Lung microvascular endothelial cell (primary cell): Measurements from ENCODE around the gene CCDC73. TPM values are rescaled to one million over a fixed set of nuclear protein-coding genes. Genes with fewer than 3 reads are reported as not detected.

Experiments
- DNase-seq, 2 donors: peaks; one replicate each; pipeline versions ENCODE4 v3.0.0 to v3.0.0-alpha.2; 2010; ENCODE audit warnings: low read depth in 2 of 2
- total RNA-seq: library from RNA; depleted of rRNA; stranded (reverse); fragments of >200 nt; gene quantifications from 2 replicates; pipeline ENCODE4 v1.2.1, GENCODE V29; 2014

CCDC73 gene
- total RNA-seq, 1 donor from 2014 or later, result not detected

DNA sequence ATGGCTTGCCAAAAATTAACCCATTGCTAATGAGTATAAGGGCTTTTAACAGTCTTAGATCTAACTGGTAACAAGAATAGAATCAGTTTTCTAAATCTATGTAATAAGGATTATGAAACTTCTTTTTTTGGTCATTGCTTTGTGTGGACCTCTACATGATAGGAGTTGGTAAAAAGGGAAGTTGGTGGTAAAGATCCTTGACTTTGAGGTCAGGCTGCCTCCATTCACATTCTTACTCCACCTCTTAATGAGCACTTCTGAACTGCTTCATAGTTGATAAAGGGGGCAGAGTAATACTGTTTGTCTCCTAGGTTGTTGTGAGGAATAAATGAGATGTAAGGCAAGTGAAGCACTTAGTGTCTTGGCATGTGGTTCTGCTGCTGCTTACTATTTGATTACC, 200.2 kb downstream of the CCDC73 start:
- DNase-seq, result no peak

DNA sequence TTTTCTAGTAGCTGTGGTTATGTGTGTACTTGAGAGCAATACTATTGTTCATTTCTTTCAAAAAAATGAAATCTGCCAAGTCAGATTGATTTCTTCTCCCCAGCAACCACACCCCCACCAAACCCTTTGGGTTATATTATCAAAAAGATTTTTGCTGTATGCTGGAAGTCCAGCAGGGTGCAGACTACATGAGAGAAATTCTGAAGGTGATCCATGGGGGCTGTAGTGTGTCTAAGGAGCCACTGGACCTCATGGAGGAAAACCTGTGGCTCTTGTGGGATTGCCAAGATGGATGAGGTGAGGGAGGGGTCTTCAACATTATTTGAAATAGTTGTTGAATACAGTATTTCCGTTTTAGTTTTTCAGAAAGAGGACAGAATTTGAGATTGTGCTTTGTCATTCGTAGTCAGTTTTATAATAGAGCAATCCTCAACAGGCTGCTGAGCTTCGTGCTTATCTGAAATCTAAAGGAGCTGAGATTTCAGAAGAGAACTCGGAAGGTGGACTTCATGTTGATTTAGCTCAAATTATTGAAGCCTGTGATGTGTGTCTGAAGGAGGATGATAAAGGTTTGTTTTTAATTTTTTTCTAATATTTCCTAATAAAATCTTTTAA, 207.8 kb downstream of the CCDC73 start:
- peak; percentile 14 to 30 for DNase-seq

DNA sequence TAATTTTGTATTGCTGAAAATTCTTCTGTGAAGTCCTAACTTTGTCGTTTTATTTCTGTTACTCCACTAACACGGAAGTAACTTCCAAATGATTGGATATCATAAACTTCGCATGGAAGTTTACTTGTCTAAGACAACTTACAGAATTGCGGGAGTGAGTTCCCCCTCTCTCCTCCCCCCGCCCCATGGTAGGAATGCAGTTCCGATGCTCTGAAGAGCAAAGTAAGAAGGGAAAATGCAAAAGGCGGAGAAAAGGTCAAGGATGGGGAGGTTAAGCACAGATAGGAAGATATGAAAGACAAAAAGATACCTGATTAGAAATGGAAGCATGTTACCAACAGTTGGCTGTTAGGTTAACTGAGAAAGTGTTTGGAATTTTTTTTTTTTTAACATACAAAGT, 209.5 kb downstream of the CCDC73 start:
- DNase-seq, result peak in 1 of 2 donors; percentile 10

DNA sequence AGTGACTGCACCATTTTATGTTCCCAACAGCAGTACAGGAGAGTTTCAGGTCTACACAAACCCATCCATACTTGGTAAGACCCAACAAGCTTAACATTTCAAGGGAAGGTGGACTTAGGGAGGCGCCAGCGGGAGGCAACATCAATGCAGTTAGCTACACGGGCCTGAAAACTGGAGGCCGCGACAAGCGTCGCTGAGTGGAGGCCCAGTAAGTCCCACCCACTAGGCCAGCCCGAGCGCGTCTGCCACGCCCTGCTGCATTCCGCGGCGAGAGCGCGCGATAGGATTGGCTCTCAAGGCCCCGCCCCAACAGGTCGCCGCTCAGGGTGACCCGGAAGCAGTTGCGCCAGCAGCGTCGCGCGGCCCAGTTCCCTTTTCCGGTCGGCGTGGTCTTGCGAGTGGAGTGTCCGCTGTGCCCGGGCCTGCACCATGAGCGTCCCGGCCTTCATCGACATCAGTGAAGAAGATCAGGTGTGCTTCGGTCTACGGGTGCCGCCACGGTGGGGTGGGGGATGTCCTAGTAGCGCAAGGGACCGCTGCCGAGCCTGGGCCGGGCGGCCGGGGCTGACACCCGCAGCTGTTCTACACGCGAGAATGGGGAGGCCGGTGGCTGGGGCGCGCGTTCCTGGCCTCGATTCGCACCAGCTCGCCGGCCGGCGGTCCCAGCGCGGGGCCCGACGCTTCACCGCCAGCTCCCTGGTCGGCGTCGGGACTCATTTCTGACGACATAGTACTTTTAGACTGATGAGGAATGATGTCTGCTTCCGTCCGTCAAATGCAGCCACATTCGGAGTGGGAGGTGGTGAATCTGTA, 210.8 kb downstream of the CCDC73 start, which contains the start of gene EIF3M:
Gene EIF3M (plus strand): TSS at position 373 of the 813 bp plus-strand sequence. CDS start 57 bp downstream, at position 430.
- DNase-seq, result peak; percentile 97 to 98

DNA sequence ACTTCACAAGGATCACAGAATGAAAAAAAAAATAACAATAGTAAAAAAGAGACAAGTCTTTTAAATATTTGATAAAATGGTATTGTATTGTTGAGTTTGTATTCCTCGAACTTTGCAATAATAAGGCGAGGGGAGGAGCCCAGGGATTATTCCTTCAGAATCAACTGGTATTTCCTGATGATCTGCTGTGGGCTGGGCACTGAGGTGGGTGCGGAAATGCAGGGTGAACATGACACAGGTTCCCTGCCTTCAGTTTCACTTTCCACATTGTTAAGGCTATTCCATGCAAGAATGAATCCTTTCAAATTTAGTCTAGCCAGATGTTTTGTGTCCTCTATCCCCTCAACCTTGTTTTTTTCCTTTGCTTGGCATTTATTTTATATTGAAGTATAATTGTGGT, 212.9 kb downstream of the CCDC73 start:
- DNase-seq, result no peak

DNA sequence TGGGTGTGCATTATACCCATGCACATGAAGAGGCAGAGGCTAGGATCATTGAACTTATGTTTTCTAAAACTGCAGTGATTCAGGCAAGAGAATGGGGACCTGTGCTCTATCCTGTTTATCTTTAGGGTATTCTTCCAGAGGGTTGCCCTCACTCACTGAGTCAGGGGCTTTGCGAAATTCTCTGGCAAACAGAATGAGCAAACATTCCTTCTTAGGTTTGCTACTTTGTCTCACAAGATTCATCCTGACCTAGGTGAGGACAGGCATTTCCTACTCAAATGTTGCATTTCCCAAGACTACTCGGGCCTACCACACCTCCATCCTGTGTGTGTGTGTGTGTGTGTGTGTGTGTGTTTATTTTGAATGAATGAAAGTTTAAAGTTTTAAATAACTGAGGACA, 213.5 kb downstream of the CCDC73 start:
- DNase-seq, result no peak

DNA sequence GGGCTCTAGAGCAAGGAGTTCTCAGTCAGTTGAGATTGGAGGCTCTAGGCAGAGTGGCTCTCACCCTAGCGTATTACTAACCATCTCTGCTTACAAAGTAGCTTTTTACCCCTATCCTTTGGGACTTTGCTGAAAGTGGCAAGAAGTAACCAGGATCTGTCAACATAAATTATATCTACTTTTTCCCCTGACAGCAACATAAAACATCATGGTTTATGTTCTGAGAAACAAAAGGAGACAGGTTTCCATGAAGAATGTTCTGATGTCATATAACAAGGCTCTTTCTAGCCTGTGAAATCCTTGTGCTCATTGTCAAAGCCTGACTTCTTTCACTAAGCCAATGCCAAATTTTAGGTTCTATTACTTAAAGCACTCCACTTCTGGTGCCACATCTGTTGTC, 218.0 kb downstream of the CCDC73 start:
- no peak for DNase-seq

DNA sequence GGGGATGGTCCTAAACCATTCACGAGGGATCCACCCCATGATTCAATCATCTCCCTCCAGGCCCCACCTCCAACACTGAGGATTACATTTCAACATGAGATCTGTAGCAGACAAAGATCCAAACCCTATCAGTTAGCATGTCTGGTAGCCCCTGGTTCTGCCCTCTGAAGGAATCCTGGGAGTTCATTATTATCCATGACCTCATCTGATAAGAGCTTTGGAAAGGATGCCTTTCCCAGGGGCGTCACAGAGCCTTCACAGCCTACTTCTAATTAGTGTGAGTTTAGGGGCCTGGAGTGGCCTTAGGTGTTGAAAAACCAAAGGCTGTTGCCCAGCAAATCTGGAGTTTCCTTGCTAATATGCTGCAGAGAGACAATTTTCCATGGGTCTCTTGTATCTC, 219.4 kb downstream of the CCDC73 start:
- no peak for DNase-seq

DNA sequence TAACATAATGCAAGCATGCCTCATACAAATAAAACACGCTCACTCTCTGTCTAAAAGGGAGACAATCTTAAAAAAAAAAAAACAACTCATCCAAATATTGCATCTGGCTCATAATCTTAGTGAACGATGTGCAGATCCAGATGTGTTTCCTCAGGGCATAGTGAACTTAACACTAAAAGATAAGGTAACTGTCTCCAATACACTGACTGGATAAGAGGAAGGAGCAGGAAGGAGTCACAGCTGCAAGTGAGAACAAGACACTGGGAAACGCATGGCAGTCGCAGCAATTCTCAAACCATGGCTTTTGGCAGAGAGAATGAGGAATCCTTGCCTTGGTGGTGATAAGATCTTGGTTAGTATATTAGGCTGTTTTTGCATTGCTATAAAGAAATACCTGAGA, 220.0 kb downstream of the CCDC73 start:
- DNase-seq, result no peak

DNA sequence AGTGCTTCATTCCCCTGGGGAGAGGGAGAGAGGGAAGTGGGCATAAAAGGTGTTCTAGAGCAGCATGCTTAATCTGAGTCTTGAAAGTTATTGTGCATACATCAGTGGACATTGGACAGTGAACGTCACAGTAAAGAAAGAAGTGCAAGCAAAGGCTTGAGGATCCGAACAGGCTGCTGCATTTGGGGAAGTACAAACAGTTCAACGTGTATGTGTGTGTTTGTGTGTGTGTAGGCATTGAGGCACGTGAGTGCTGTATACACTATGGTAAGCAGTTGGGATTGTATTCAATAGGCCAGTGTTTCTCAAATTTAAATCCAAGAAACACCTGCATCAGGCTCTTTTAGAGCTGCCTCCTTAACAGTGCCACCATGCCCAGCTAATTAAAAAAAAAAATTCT, 221.2 kb downstream of the CCDC73 start:
- no peak for DNase-seq

DNA sequence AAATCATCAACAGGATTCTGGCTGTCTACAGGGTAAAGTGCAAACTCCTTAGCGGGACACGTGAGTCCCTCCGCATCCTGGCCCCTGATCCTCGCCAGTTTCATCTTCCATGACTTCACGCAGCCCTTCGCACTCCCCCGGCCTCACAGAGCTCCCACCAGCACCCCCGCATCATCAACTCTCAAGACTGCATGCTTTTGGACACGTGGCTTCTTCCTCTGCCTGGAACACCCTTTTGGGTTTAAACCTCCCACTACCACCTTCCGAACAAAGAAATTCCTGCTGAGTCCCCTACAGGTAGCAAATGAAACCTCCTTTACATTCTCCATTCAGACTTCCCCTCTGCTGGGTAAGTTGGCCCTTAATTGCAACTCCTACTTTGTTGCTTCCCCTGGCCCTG, 223.4 kb downstream of the CCDC73 start:
- DNase-seq, result no peak

DNA sequence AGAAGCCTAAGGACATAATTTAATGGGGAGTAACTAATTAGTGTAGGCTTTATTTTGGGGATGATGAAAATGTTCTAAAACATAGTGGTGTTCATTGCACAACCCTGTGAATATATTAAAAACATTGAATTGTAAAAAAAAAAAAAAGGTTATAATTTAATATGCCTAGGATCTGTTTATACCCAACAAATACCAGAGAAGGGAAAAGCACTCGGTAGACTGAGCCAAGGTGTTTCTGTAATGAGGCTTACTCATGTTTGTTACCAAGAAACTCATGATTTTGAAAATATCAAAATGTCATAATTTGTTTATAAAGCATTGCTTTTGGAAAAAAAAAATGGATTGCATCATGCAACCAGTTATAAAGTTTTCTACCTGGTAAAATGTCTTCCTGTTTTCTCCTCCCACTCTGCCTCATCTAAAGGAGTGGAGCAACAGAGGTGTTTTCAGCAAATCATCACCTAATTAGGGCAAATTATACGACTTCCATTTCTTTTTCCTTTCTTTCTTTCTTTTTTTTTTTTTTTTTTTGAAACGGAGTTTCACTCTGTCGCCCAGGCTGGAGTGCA, 225.1 kb downstream of the CCDC73 start:
- no peak for DNase-seq

DNA sequence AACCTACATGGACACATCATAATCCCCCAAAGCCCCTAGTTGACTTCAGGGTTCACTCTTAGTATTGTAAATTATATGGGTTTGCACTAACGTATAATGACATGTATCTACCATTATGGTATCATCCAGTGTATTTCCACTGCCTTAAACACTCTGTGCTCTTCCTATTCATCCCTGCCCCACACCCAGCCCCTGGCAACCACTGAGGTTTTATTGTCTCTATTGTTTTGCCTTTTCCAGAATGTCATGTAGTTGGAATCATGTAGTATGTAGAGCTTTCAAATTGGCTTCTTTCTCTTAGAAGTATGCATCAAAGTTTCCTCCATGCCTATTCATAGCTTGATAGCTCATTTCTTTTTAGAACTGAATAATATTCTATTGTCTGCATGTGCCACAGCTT, 227.3 kb downstream of the CCDC73 start:
- peak in 1 of 2 donors; percentile 57 for DNase-seq

DNA sequence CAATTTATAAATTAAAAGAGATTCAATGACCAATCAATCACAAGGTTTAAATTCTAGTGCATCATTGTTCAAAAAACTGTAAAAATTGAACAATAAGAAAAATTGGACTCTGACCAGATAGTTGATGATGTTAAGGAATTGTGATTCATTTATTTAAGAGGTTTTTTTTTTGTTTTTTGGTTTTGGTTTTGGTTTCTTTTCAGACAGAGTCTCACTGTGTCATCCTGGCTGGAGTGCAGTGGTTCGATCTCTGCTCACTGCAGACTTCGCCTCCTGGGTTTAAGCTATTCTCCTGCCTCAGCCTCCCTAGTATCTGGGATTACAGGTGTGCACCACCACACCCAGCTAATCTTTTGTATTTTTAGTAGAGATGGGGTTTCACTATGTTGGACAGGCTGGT, 227.9 kb downstream of the CCDC73 start:
- no peak for DNase-seq

DNA sequence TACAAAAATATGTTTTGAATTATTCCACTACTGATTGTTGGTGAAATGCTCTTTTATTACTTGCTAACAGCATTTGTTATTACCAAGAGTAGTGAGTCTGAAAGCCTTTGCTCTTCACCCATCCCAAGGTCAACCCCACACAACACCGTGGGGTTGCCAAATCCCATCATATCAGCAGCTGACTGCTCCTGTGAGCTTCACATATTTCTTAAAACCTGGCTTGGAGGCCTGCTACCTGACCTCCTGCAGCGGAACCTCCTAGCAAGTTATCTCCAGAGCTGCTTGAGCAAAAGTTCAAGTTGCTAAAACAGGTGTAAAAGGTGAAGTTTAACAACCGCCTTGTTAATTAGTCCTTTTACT, 230.9 kb downstream of the CCDC73 start:
- DNase-seq, result no peak

DNA sequence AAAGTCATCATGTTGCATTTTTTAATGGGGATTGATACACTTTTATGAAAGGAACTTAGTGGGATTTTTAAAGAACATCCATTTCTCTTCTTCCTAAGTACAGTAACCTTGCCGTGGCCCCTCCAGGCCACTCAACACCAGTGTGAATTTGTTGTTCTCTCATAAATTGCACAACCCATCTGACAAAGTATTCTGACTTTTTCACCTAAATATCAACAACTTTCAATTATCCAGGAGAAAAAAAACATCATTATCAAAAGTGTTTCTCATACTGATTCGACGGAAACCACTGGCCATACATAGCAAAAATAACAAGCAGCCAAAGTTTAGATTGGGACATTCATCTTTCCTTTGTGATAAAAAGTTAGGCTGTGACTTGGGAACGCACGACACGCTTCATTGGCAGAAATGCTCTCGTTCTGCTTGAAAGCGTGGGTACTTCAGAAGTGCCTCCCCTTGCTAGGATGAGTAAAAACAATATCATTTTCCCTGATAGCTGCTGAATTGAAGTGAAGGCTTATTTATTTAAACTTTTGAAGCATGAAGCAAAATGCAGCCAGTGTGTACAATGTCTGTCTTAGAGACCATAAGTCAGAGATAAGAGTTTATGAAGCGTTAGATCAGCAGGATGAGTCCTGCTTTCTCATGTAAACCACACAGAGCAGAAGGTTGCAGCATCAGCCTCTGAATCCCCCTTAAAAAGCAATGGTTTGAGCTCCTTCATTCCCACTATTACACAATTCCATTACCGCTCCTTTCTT, 231.4 kb downstream of the CCDC73 start:
- no peak for DNase-seq

DNA sequence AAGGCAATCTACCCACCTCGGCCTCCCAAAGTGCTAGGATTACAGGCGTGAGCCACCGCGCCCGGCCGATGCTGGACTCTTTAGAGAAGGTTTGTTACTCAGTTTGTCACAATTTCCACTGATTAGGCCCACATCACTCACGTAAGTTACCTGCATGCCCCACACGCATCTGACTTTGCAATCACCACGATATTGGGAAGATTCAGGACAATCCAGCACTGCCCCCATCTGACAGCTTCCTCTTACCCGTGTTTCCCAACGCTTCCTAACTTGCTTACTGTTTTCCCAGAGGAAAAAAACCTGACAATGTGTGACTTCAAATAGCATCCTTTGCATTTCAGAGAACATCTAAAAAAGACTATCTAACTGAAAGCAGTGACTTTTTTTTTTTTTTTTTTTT, 232.6 kb downstream of the CCDC73 start:
- DNase-seq, result no peak

DNA sequence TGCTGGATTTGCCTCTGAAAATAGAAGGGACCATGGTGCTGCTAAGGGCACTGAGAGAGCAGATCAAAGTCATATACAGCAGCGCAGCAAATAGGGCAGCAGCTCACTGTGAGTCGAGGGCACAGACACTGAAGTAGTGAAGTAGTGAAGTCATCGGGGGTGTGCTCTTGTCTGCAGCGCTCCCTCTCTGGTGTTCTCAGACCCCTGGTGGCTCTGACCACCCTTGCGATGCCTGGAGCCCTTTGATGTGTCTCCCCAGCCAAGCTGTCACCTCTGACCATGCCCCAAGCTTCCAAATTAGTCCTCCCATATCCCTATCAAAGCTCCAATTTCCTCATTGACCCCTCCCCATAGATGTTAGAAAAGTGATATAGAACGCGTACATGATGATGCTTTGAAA, 238.6 kb downstream of the CCDC73 start:
- DNase-seq, result no peak

DNA sequence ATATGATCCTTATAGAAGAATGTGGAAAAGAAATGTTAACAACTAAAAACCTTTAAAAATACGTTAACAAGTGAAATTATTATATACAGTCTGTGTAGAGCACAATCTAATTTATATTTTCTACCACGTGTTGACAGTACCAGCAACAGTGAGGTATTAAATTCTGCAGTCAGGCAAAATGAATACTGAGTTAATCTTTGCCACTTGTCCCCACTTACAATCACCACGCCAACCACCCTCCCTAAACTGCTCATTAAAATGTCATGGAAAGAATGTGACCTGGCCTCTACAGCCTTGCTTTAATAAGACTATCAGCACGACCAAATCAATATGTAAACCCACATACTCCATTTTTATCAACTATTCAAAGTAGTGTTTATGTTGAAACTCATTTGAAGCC, 239.4 kb downstream of the CCDC73 start:
- no peak for DNase-seq
